WTC11 (cell line): ENCODE results near the gene SMC3.

Experiments used
- E2F4 ChIP-seq: sonication (generic); formaldehyde crosslinking; IDR thresholded peaks from 2 replicates; pipeline ENCODE4 v1.8.1; 2022; ENCODE audit warnings: low read depth, mild to moderate bottlenecking, moderate library complexity, missing genetic modification reagents, borderline replicate concordance
- SMAD4 ChIP-seq: sonication (generic); formaldehyde crosslinking; IDR thresholded peaks from 2 replicates; pipeline ENCODE4 v1.8.0; 2022; ENCODE audit warnings: mild to moderate bottlenecking, missing genetic modification reagents
- TEAD4 ChIP-seq: sonication (generic); formaldehyde crosslinking; IDR thresholded peaks from 2 replicates; pipeline ENCODE4 v1.8.0; 2022; ENCODE audit warnings: mild to moderate bottlenecking, missing genetic modification reagents

- TF ChIP-seq TEAD4 (CRISPR knock-in tag) (no peak), E2F4 (no peak), SMAD4 (CRISPR knock-in tag) (no peak)
Measured at GRCh38 chr10:110577056-110577455, 9.6 kb downstream of the SMC3 start.
